Measurements from ENCODE around the gene EYA2. TPM values are rescaled to one million over a fixed set of nuclear protein-coding genes. Genes with fewer than 3 reads are reported as not detected.
"Not testable (repeated sequence)": the region's sequence is repeated elsewhere in the genome, so short reads cannot be mapped to it uniquely, and the experiment has no call there.

EYA2 gene
- total and polyA plus RNA-seq, 2 donors from 2014 or later, result 2.6 to 7.9 TPM

GRCh38 chr20:47174456-47175243 lies 280.0 kb downstream of the EYA2 start:
- no peak for TF ChIP-seq CTCF (IDR thresholded peaks at IDR 0.05; ENCODE audit: borderline replicate concordance, extremely low read depth, insufficient read depth)
- intact Hi-C loops (cut with DNase I), result no loop called here
- Histone ChIP-seq H3K27ac (ENCODE audit: low read depth in 2 of 2, low read length in 2 of 2) (no peak overlapping the region), H3K4me3 (ENCODE audit: low read length in 3 of 3) (no peak overlapping the region), H3K36me3 (ENCODE audit: control insufficient read depth in 2 of 3, insufficient read depth in 3 of 3, low read length in 3 of 3) (peaks cover 0 to 6% (median 4%) of the 10 kb centered on the region in 3 donors), H3K9me3 (ENCODE audit: control insufficient read depth in 2 of 3, insufficient read depth in 1 of 3, low read length in 3 of 3) (no peaks in the 10 kb centered on the region), H3K9ac (ENCODE audit: low read length in 3 of 3) (no peak overlapping the region), H3K4me1 (ENCODE audit: control insufficient read depth in 2 of 3, insufficient read depth in 2 of 3, low read depth in 1 of 3, low read length in 3 of 3) (no peaks in the 10 kb centered on the region), H3K27me3 (ENCODE audit: control insufficient read depth, insufficient read depth, low read length) (no peaks in the 10 kb centered on the region)
- no peak for DNase-seq
- FAIRE-seq, result no peak

DNA sequence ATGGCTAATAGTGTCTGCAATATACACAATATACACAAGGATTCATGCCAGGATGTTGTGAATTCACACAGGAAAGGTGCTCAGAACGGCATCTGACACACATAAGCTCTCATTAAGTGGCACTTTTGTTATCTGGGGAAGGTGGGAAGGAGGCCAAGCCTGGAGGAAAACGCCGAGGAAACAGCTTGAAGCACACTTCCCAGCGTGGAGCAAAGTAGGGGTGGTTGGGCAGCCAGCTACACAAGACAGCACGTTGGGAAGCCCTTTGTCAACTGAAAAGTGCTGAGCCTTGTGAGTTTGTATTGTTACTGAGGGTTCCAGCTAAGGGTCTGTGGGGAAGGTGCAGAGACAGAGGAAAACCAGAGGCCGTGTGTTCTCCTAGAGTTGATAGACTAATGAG lies 280.9 kb downstream of the EYA2 start:
- no peak for TF ChIP-seq CTCF (IDR thresholded peaks at IDR 0.05; ENCODE audit: borderline replicate concordance, extremely low read depth, insufficient read depth)
- Histone ChIP-seq H3K9ac (ENCODE audit: low read length in 3 of 3) (no peak overlapping the region), H3K9me3 (ENCODE audit: control insufficient read depth in 2 of 3, insufficient read depth in 1 of 3, low read length in 3 of 3) (no peaks in the 10 kb centered on the region), H3K4me1 (ENCODE audit: control insufficient read depth in 2 of 3, insufficient read depth in 2 of 3, low read depth in 1 of 3, low read length in 3 of 3) (no peaks in the 10 kb centered on the region), H3K27me3 (ENCODE audit: control insufficient read depth, insufficient read depth, low read length) (no peaks in the 10 kb centered on the region), H3K27ac (ENCODE audit: low read depth in 2 of 2, low read length in 2 of 2) (no peak overlapping the region), H3K36me3 (ENCODE audit: control insufficient read depth in 2 of 3, insufficient read depth in 3 of 3, low read length in 3 of 3) (peaks cover 0 to 6% (median 4%) of the 10 kb centered on the region in 3 donors), H3K4me3 (ENCODE audit: low read length in 3 of 3) (no peak overlapping the region)
- DNase-seq, result no peak
- intact Hi-C loops (cut with DNase I), result no loop called here
- FAIRE-seq, result no peak

DNA sequence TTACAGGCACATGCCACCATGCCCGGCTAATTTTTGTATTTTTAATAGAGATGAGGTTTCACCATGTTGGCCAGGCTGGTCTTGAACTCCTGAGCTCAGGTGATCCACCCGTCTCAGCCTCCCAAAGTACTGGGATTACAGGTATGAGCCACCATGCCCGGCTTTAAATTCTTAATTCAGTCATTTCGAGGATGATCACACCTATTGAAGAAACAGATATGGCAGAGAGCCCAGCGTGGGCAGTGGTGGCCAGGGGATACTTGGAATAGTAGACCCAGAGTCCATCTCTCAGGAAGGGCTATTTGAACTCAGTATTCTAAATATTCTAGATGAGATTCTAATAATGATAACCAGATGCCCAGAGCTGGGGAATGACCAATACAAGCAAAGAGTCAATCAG lies 281.6 kb downstream of the EYA2 start:
- intact Hi-C loops (cut with DNase I); H3K9me3 ChIP-seq (ENCODE audit: control insufficient read depth in 2 of 3, insufficient read depth in 1 of 3, low read length in 3 of 3); H3K4me3 ChIP-seq (ENCODE audit: low read length in 3 of 3); FAIRE-seq; H3K27ac ChIP-seq (ENCODE audit: low read depth in 2 of 2, low read length in 2 of 2); DNase-seq; H3K9ac ChIP-seq (ENCODE audit: low read length in 3 of 3); H3K4me1 ChIP-seq (ENCODE audit: control insufficient read depth in 2 of 3, insufficient read depth in 2 of 3, low read depth in 1 of 3, low read length in 3 of 3); H3K36me3 ChIP-seq (ENCODE audit: control insufficient read depth in 2 of 3, insufficient read depth in 3 of 3, low read length in 3 of 3); H3K27me3 ChIP-seq (ENCODE audit: control insufficient read depth, insufficient read depth, low read length): not testable (repeated sequence)

- no peak overlapping the region for H3K4me3 ChIP-seq (ENCODE audit: low read length in 3 of 3)
- no peak overlapping the region for H3K9ac ChIP-seq (ENCODE audit: low read length in 3 of 3)
- H3K27ac ChIP-seq (ENCODE audit: low read depth in 2 of 2, low read length in 2 of 2), result no peak overlapping the region
- intact Hi-C loops (cut with DNase I), result no loop called here
- H3K36me3 ChIP-seq (ENCODE audit: control insufficient read depth in 2 of 3, insufficient read depth in 3 of 3, low read length in 3 of 3), result peaks cover 0 to 6% (median 2%) of the 10 kb centered on the region in 3 donors
- FAIRE-seq, result no peak
- DNase-seq, result no peak
- peaks cover 0 to 2% (median 0%) of the 10 kb centered on the region in 3 donors for H3K9me3 ChIP-seq (ENCODE audit: control insufficient read depth in 2 of 3, insufficient read depth in 1 of 3, low read length in 3 of 3)
- H3K27me3 ChIP-seq (ENCODE audit: control insufficient read depth, insufficient read depth, low read length), result no peaks in the 10 kb centered on the region
- no peak for TF ChIP-seq CTCF (IDR thresholded peaks at IDR 0.05; ENCODE audit: borderline replicate concordance, extremely low read depth, insufficient read depth)
- H3K4me1 ChIP-seq (ENCODE audit: control insufficient read depth in 2 of 3, insufficient read depth in 2 of 3, low read depth in 1 of 3, low read length in 3 of 3), result no peaks in the 10 kb centered on the region
Measured at GRCh38 chr20:47178277-47178676, 283.6 kb downstream of the EYA2 start.

Data from kidney (tissue), 14 donors.